Brain microvascular endothelial cell (primary cell): ENCODE results near the gene CCDC54.

Source experiments
- DNase-seq: peaks from one replicate; pipeline ENCODE4 v3.0.0-alpha.2; 2020
- H3K27ac ChIP-seq: fragments of 250-450 bp; sonication (Bioruptor Pico); 2 replicates; pipeline ENCODE4 v1.5.1; 2020; ENCODE audit warnings: mild to moderate bottlenecking, moderate library complexity
- H3K27me3 ChIP-seq: fragments of 250-450 bp; sonication (Bioruptor Pico); replicated peaks from 2 replicates; pipeline ENCODE4 v1.5.1; 2020; ENCODE audit warnings: mild to moderate bottlenecking
- H3K36me3 ChIP-seq: fragments of 250-450 bp; sonication (Bioruptor Pico); replicated peaks from 2 replicates; pipeline ENCODE4 v1.5.1; 2020; ENCODE audit warnings: mild to moderate bottlenecking
- H3K4me3 ChIP-seq: 2 replicates; pipeline ENCODE4 v1.5.1; 2011; ENCODE audit warnings: low read depth, mild to moderate bottlenecking, control low read depth, low read length, moderate library complexity
- CTCF ChIP-seq: IDR thresholded peaks from 2 replicates; pipeline ENCODE4 v1.5.1; 2011; ENCODE audit warnings: low read depth, mild to moderate bottlenecking, moderate library complexity, low read length, control low read depth, inconsistent platforms; ENCODE audit errors: missing control alignments
- in situ Hi-C: cut with HindIII; loops from 2 replicates; pipeline ENCODE4 v1.10.0; 2017; ENCODE audit warnings: low sequenced_read_pairs, low pct_ligation_motif_present

Gene CCDC54

GRCh38 chr3:107346564-107346963 lies 30.7 kb upstream of the CCDC54 start:
- H3K4me3 ChIP-seq: no peak overlapping the region
- in situ Hi-C loops: no loop called here
- no peak overlapping the region for H3K27ac ChIP-seq
- no peak for DNase-seq
- no peak for TF ChIP-seq CTCF
- no peaks in the 10 kb centered on the region for H3K27me3 ChIP-seq
- no peaks in the 10 kb centered on the region for H3K36me3 ChIP-seq

- Histone ChIP-seq H3K27ac (no peak overlapping the region), H3K36me3 (no peaks in the 10 kb centered on the region), H3K4me3 (no peak overlapping the region), H3K27me3 (no peaks in the 10 kb centered on the region)
- DNase-seq: no peak
- in situ Hi-C loops: no loop called here
- TF ChIP-seq CTCF: no peak
Measured at GRCh38 chr3:107347751-107348150, 29.5 kb upstream of the CCDC54 start.

GRCh38 chr3:107356706-107357105 lies 20.5 kb upstream of the CCDC54 start:
- no peaks in the 10 kb centered on the region for H3K27me3 ChIP-seq
- in situ Hi-C loops: no loop called here
- TF ChIP-seq CTCF: no peak
- no peak overlapping the region for H3K4me3 ChIP-seq
- H3K27ac ChIP-seq: no peak overlapping the region
- DNase-seq: no peak
- no peaks in the 10 kb centered on the region for H3K36me3 ChIP-seq

- DNase-seq: no peak
- TF ChIP-seq CTCF: no peak
Measured at GRCh38 chr3:107361633-107362032, 15.6 kb upstream of the CCDC54 start.

GRCh38 chr3:107365051-107365450 lies 12.2 kb upstream of the CCDC54 start:
- no peak overlapping the region for H3K27ac ChIP-seq
- no peaks in the 10 kb centered on the region for H3K36me3 ChIP-seq
- no peak for TF ChIP-seq CTCF
- no peaks in the 10 kb centered on the region for H3K27me3 ChIP-seq
- DNase-seq: no peak
- H3K4me3 ChIP-seq: no peak overlapping the region
- in situ Hi-C loops: no loop called here

More at GRCh38 chr3:107361633-107362032, 15.6 kb upstream of the CCDC54 start:
- no peaks in the 10 kb centered on the region for H3K27me3 ChIP-seq
- H3K27ac ChIP-seq: no peak overlapping the region
- in situ Hi-C loops: no loop called here
- no peak overlapping the region for H3K4me3 ChIP-seq
- no peaks in the 10 kb centered on the region for H3K36me3 ChIP-seq

GRCh38 chr3:107366766-107367165 lies 10.5 kb upstream of the CCDC54 start:
- H3K27ac ChIP-seq: peak overlapping the region; percentile 36
- no peaks in the 10 kb centered on the region for H3K27me3 ChIP-seq
- DNase-seq: peak; percentile 18
- in situ Hi-C loops: no loop called here
- no peak for TF ChIP-seq CTCF
- no peak overlapping the region for H3K4me3 ChIP-seq
- no peaks in the 10 kb centered on the region for H3K36me3 ChIP-seq
